H1 (cell line): ENCODE results near the gene GALT. TPM values are rescaled to one million over a fixed set of nuclear protein-coding genes. Genes with fewer than 3 reads are reported as not detected.

Source experiments
- CTCF ChIA-PET: fragments of 300-600 bp; sonication (Branson Sonifier 250); formaldehyde crosslinking; loops from one replicate; lab custom pipeline; 2021; ENCODE audit not compliant: partially characterized antibody; lab: Charles Lee
- POLR2A ChIA-PET: fragments of 300-600 bp; sonication (Branson Sonifier 250); formaldehyde crosslinking; loops from one replicate; lab custom pipeline; 2021; ENCODE audit warnings: inconsistent platforms; ENCODE audit not compliant: partially characterized antibody; lab: Charles Lee
- DNase-seq, 2 experiments: peaks; one replicate each; pipeline versions ENCODE4 v3.0.0 to v3.0.0-alpha.2; 2010 to 2022; ENCODE audit warnings: low spot score in 2 of 2, low read depth in 1 of 2, mixed read lengths in 1 of 2
- FAIRE-seq: peaks from 2 replicates; lab custom pipeline; 2011; peaks lifted over from hg19 to GRCh38; lab: Jason Lieb, UNC
- H2AFZ ChIP-seq: 2 replicates; pipeline ENCODE4 v1.8.1; 2012; ENCODE audit warnings: low read length, inconsistent platforms
- H2AK5ac ChIP-seq: 2 replicates; pipeline ENCODE4 v1.6.1; 2013; ENCODE audit warnings: low read depth, low read length
- H2BK120ac ChIP-seq: replicated peaks from 2 replicates; pipeline ENCODE3; 2013; ENCODE audit warnings: low read depth, low read length, inconsistent platforms
- H2BK12ac ChIP-seq: 2 replicates; pipeline ENCODE4 v1.6.1; 2013; ENCODE audit warnings: low read depth, low read length
- H2BK15ac ChIP-seq: 2 replicates; pipeline ENCODE4 v1.6.1; 2013; ENCODE audit warnings: low read length
- H2BK20ac ChIP-seq: 2 replicates; pipeline ENCODE4 v1.6.1; 2013; ENCODE audit warnings: low read length
- H2BK5ac ChIP-seq: 2 replicates; pipeline ENCODE4 v1.6.1; 2013; ENCODE audit warnings: low read depth, low read length
- H3K14ac ChIP-seq: 2 replicates; pipeline ENCODE4 v1.6.1; 2013; ENCODE audit warnings: inconsistent platforms; ENCODE audit not compliant: insufficient read length
- H3K18ac ChIP-seq: 2 replicates; pipeline ENCODE4 v1.6.1; 2013; ENCODE audit warnings: low read length; ENCODE audit errors: extremely low read depth
- H3K23ac ChIP-seq: 2 replicates; pipeline ENCODE4 v1.6.1; 2013; ENCODE audit warnings: inconsistent platforms; ENCODE audit not compliant: insufficient read length
- H3K23me2 ChIP-seq: 2 replicates; pipeline ENCODE4 v1.6.1; 2013; ENCODE audit warnings: low read depth, low read length
- H3K27ac ChIP-seq: 2 replicates; pipeline ENCODE4 v1.6.1; 2011; ENCODE audit warnings: low read depth, low read length, inconsistent platforms
- H3K27me3 ChIP-seq, 4 experiments: replicated peaks in 1 of 4; 1 replicate in 1 of 4; 2 replicates in 3 of 4; pipeline versions ENCODE4 v1.6.1 to v1.8.1; 2011 to 2013; ENCODE audit warnings: low read length in 3 of 4, mild to moderate bottlenecking in 3 of 4, inconsistent platforms in 2 of 4, mixed read lengths in 2 of 4, moderate library complexity in 1 of 4; ENCODE audit not compliant: control insufficient read depth in 3 of 4, insufficient read depth in 3 of 4; ENCODE audit errors: extremely low read depth in 1 of 4
- H3K36me3 ChIP-seq, 4 experiments: 2 replicates each; pipeline versions ENCODE4 v1.6.1 to v1.8.1; 2011 to 2013; ENCODE audit warnings: mild to moderate bottlenecking in 4 of 4, low read length in 3 of 4, moderate library complexity in 2 of 4, control low read depth in 1 of 4, inconsistent platforms in 1 of 4; ENCODE audit not compliant: insufficient read depth in 4 of 4, control insufficient read depth in 2 of 4
- H3K4ac ChIP-seq: replicated peaks from 2 replicates; pipeline ENCODE3; 2013; ENCODE audit warnings: low read length, low read depth, mixed read lengths, inconsistent platforms; ENCODE audit not compliant: insufficient read length
- H3K4me1 ChIP-seq, 4 experiments: replicated peaks in 1 of 4; 1 replicate in 1 of 4; 2 replicates in 3 of 4; pipeline versions ENCODE4 v1.6.1 to v1.8.1; 2011 to 2013; ENCODE audit warnings: low read length in 3 of 4, inconsistent platforms in 2 of 4, mixed read lengths in 1 of 4; ENCODE audit not compliant: insufficient read depth in 4 of 4, control insufficient read depth in 3 of 4
- H3K4me2 ChIP-seq, 2 experiments: 2 replicates each; pipeline versions ENCODE4 v1.6.1 to v1.8.1; 2011 to 2013; ENCODE audit warnings: low read depth in 2 of 2, low read length in 2 of 2, control low read depth in 1 of 2, inconsistent platforms in 1 of 2, mild to moderate bottlenecking in 1 of 2; ENCODE audit not compliant: insufficient read depth in 1 of 2
- H3K4me3 ChIP-seq, 4 experiments: fragments of 200-600, 300-600 bp in 1 of 4; sonication (generic), shearing (Covaris generic), sonication (Bioruptor Twin) in 1 of 4; 2 replicates each; pipeline versions ENCODE4 v1.5.1 to v1.8.1; 2011 to 2016; ENCODE audit warnings: low read length in 4 of 4, low read depth in 3 of 4, control low read depth in 2 of 4, inconsistent platforms in 2 of 4, mild to moderate bottlenecking in 2 of 4, mixed read lengths in 1 of 4, moderate library complexity in 1 of 4; ENCODE audit not compliant: insufficient read depth in 2 of 4; ENCODE audit errors: extremely low read depth in 1 of 4
- H3K56ac ChIP-seq: replicated peaks from 2 replicates; pipeline ENCODE3; 2013; ENCODE audit warnings: low read depth, mild to moderate bottlenecking, mixed read lengths, low read length, inconsistent platforms; ENCODE audit not compliant: insufficient read length
- H3K79me1 ChIP-seq: 2 replicates; pipeline ENCODE4 v1.6.1; 2013; ENCODE audit warnings: low read depth, low read length, control low read depth
- H3K79me2 ChIP-seq, 2 experiments: 2 replicates each; pipeline versions ENCODE4 v1.6.1 to v1.8.1; 2012 to 2013; ENCODE audit warnings: low read length in 2 of 2, mild to moderate bottlenecking in 2 of 2, inconsistent platforms in 1 of 2; ENCODE audit not compliant: insufficient read depth in 2 of 2, control insufficient read depth in 1 of 2
- H3K9ac ChIP-seq, 4 experiments: replicated peaks in 1 of 4; 1 replicate in 1 of 4; 2 replicates in 3 of 4; pipeline versions ENCODE4 v1.6.1 to v1.8.1; 2011 to 2013; ENCODE audit warnings: low read depth in 3 of 4, low read length in 3 of 4, control low read depth in 2 of 4, mild to moderate bottlenecking in 2 of 4, moderate library complexity in 2 of 4, inconsistent platforms in 1 of 4; ENCODE audit errors: extremely low read depth in 1 of 4
- H3K9me3 ChIP-seq, 2 experiments: 2 replicates each; pipeline versions ENCODE4 v1.6.1 to v1.8.1; 2012 to 2013; ENCODE audit warnings: mild to moderate bottlenecking in 2 of 2, moderate library complexity in 2 of 2, control low read depth in 1 of 2, inconsistent platforms in 1 of 2, low read depth in 1 of 2, low read length in 1 of 2, mixed read lengths in 1 of 2; ENCODE audit not compliant: insufficient read depth in 2 of 2
- H4K20me1 ChIP-seq, 2 experiments: replicated peaks in 1 of 2; 2 replicates each; pipeline versions ENCODE3 to v1.8.1; 2011 to 2013; ENCODE audit warnings: inconsistent platforms in 2 of 2, low read length in 2 of 2, mild to moderate bottlenecking in 1 of 2; ENCODE audit not compliant: insufficient read depth in 2 of 2, control insufficient read depth in 1 of 2
- H4K5ac ChIP-seq: 2 replicates; pipeline ENCODE4 v1.6.1; 2013; ENCODE audit warnings: low read length, low read depth, mixed read lengths, inconsistent platforms; ENCODE audit not compliant: insufficient read length
- H4K8ac ChIP-seq: 2 replicates; pipeline ENCODE4 v1.8.0; 2013; ENCODE audit warnings: mild to moderate bottlenecking, moderate library complexity, low read length, inconsistent platforms; ENCODE audit not compliant: insufficient read depth; ENCODE audit errors: extremely low read depth
- H4K91ac ChIP-seq: replicated peaks from 2 replicates; pipeline ENCODE3; 2013; ENCODE audit warnings: low read length, mixed read lengths, inconsistent platforms; ENCODE audit not compliant: insufficient read length
- JUN ChIP-seq: IDR thresholded peaks from 2 replicates; pipeline ENCODE4 v1.6.1; 2011; ENCODE audit warnings: low read depth, mild to moderate bottlenecking, improper control_type of control experiment, low read length
- NRF1 ChIP-seq: IDR thresholded peaks from 2 replicates; pipeline ENCODE4 v1.6.1; 2011; ENCODE audit warnings: mild to moderate bottlenecking, low read depth, low read length, improper control_type of control experiment
- RNF2 ChIP-seq: fragments of 200-900, 300-1000 bp; sonication (generic); IDR thresholded peaks from 2 replicates; pipeline ENCODE4 v1.7.1; 2016; ENCODE audit warnings: borderline replicate concordance, low read depth, mild to moderate bottlenecking, antibody characterized with exemption, low read length; ENCODE audit not compliant: poor library complexity, severe bottlenecking; ENCODE audit errors: missing control alignments
- RXRA ChIP-seq: IDR thresholded peaks from 2 replicates; pipeline ENCODE4 v1.6.1; 2011; ENCODE audit warnings: low read depth, mild to moderate bottlenecking, low read length, moderate library complexity; ENCODE audit not compliant: insufficient read depth
- WGBS, 2 experiments: shearing (Covaris generic) in 1 of 2; methylation state at CpG; one replicate each; pipeline versions ENCODE4 v1.1.6 to v1.1.7; 2013 to 2015; ENCODE audit warnings: low lambda C conversion rate in 2 of 2, mixed read lengths in 2 of 2, inconsistent platforms in 1 of 2, low coverage in 1 of 2, missing lambda C conversion rate in 1 of 2; ENCODE audit not compliant: insufficient replicate concordance in 2 of 2, insufficient coverage in 1 of 2, insufficient read length in 1 of 2; ENCODE audit errors: extremely low coverage in 1 of 2, missing lambda C conversion rate in 1 of 2; 5-methylcytosine and 5-hydroxymethylcytosine counted together
- polyA plus RNA-seq, 7 experiments: library from polyadenylated mRNA; depleted of rRNA in 3 of 7; stranded (reverse) in 5 of 7; unstranded in 2 of 7; fragments of >200 nt in 5 of 7; fragments of 200-250 nt in 2 of 7; gene quantifications; 1 replicate in 5 of 7; 2 replicates in 1 of 7; 4 replicates in 1 of 7; pipeline versions ENCODE4 v1.2.1 to v1.2.3, GENCODE V29; 2011 to 2013; ENCODE audit warnings: missing spikeins in 2 of 7, mixed read lengths in 2 of 7
- total RNA-seq: library from RNA; stranded (reverse); fragmentation: NEBNext Ultra II Directional; extraction: Animal tissue kit (Norgen Biotek cat#: 25700); gene quantifications from 2 replicates; pipeline ENCODE4 v1.2.1, GENCODE V29; 2021

Gene GALT
- total and polyA plus RNA-seq, 2 of the 8 experiments (the other 6 are each of a cell fraction or from before 2014, with no cell fraction given): 21.9 to 50.6 TPM

GRCh38 chr9:34656992-34657391 is 10.5 kb downstream of the GALT start:
- Histone ChIP-seq H3K9ac (no peak overlapping the region), H3K4me3 (no peak overlapping the region)
- FAIRE-seq: no peak

More at GRCh38 chr9:34656992-34657391, 10.5 kb downstream of the GALT start:
- no peak overlapping the region for H3K4me2 ChIP-seq
- no peak overlapping the region for H2BK15ac ChIP-seq
- H3K36me3 ChIP-seq: no peaks in the 10 kb centered on the region
- H3K27me3 ChIP-seq: no peaks in the 10 kb centered on the region; a peak in 1 of 7 replicates
- H3K79me2 ChIP-seq: no peaks in the 10 kb centered on the region
- no peak for DNase-seq
- TF ChIP-seq NRF1: no peak
- TF ChIP-seq RNF2: no peak
- TF ChIP-seq RXRA: no peak
- no peak for TF ChIP-seq JUN
- H2BK20ac ChIP-seq: no peak overlapping the region
- no peak overlapping the region for H2AK5ac ChIP-seq
- H4K8ac ChIP-seq: no peak overlapping the region
- H2BK12ac ChIP-seq: no peak overlapping the region
- no peak overlapping the region for H3K4ac ChIP-seq
- H3K27ac ChIP-seq: no peak overlapping the region
- H4K91ac ChIP-seq: no peak overlapping the region
- H3K18ac ChIP-seq: no peak overlapping the region
- peaks cover 0 to 4% of the 10 kb centered on the region in 2 experiments for H4K20me1 ChIP-seq
- POLR2A ChIA-PET: interaction anchor here (2.7 to 12.8 kb wide), 2 partner anchors 10 to 23 kb away, joined by 12 to 127 read pairs; partner anchors contain the start of genes ARID3C, GALT and SIGMAR1
- no peaks in the 10 kb centered on the region for H3K9me3 ChIP-seq
- no peak overlapping the region for H2BK5ac ChIP-seq
- no peak overlapping the region for H3K14ac ChIP-seq
- CTCF ChIA-PET: interaction anchor here (1.0 to 15.2 kb wide), 4 partner anchors 8 to 278 kb away, joined by 3 to 277 read pairs (median 10); partner anchors contain the start of genes GALT and SIGMAR1
- H4K5ac ChIP-seq: no peak overlapping the region
- H3K23me2 ChIP-seq: peaks cover 4% of the 10 kb centered on the region
- H3K79me1 ChIP-seq: no peaks in the 10 kb centered on the region
- no peak overlapping the region for H3K56ac ChIP-seq
- H2AFZ ChIP-seq: no peak overlapping the region
- no peak overlapping the region for H3K23ac ChIP-seq
- WGBS, 2 experiments: 87% methylated on average over 5 of the region's 5 CpGs; no CpG with 5 or more reads in 1 of the 2 experiments
- H3K4me1 ChIP-seq: peaks cover 5 to 17% (median 10%) of the 10 kb centered on the region in 4 experiments; a peak in 6 of 7 replicates
- H2BK120ac ChIP-seq: no peak overlapping the region
